NCI-H2107 treated with DMSO at 0.1 percent for 48 hours (cell line): ENCODE measurements around the gene CALY.

Experiments used
- DNase-seq: peaks from one replicate; lab custom pipeline; 2025; ENCODE audit not compliant: unreplicated experiment; lab: John Stamatoyannopoulos, UW

CALY gene

DNA sequence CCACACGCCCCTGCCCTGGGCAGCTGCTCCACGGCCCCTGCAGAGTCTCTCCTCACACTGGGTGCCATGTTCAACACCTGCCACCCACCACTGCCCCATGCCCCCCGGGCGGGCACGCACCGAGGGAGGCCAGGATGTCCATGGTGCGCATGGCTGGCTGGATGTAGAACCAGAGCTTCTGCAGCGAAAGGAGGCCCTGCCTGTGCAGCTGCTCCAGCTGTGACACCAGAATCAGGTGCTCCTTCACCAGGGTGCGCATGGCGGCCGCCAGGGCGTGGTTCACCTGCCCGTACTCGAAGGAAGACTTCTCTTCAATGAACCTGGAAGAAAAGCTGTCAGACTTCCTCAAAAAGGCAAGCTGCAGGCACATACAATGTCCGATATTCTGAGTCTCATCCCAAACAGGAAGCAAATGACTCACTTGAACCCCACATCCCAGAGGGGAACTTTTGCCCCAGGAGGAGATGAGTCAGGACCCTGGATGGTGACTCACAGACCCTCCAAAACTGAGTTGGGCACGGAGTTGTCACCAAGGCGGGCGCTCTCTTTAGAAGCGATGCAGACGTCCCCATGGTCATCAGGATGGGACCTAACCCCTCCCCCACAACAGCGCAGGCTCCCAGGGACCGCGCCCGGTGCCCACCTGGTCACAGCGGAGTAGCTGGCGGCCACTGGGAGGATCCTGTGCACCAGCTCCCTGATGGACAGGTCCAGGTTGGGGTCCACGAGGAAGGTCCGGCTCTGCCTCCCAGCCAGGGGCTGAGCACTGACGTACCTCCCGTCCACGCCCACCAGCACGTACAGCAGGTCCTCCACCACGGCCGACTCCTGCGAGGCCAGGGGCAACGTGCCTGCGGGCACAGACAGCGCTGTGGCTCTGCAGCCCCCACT, 43.5 kb downstream of the CALY start:
- no peak for DNase-seq

DNA sequence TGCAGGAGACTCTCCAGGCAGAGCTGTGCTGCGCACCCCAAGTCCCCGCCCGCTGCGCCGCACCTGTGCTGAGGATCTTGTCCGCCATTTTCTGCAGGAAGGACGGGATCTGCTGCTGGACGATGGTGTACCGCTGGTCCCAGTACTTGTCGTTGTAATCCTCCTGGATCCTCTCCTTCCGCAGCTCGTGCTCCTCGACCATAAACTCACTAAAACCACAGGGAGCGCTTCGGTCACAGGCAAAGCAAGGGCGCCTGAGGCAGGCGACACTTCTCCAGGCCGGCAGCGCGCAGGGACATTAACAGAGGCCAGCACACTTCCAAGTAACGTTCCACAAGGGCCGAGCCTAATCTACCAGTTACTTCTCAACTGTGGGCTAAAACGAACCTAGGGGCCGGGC, 46.9 kb downstream of the CALY start:
- DNase-seq: no peak

DNA sequence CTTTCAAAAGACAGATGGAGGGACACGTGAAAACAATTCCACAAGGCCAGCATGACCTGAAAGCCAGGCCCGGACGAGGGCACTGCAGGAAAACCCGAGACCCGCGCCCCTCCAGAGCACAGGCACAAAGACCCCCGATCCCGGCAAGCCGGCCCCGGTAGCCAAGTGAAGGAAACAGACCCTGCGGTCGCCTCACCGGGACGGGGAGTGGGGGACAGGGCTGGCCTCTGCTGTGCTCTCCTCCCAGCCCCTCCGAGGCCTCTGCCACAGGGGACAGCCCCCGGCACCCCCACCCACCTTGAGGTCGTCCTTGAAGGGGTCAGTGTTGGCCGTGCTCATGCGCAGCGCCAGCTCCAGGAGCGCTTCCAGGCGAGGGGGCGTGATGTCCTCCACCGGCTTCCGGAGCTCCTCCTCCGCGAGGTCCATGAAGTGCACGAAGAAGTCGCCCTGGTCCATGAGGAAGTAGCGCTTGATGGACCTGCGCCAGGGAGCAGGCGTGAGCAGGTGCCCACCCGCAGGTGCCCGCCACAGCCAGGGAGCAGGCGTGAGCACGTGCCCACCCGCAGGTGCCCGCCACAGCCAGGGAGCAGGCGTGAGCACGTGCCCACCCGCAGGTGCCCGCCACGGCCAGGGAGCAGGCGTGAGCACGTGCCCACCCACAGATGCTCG, 48.7 kb downstream of the CALY start:
- no peak for DNase-seq

DNA sequence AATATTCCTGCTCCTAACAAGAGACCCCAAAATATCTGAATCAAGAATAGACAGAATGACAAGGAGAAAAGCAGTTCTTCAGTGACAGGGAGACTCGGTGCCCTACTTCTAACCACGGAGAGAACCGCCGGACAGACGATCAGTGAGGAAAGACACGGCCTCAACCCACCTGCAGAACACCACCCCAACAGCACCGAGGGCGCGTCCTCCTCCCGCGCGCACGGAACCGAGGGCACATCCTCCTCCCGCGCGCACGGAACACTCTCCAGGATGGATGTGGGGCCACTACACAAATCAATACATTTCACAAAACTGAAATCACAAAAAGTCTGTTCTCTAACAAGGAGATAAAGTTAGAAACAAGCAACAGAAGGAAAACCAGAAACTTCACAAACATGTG, 50.3 kb downstream of the CALY start:
- no peak for DNase-seq

DNA sequence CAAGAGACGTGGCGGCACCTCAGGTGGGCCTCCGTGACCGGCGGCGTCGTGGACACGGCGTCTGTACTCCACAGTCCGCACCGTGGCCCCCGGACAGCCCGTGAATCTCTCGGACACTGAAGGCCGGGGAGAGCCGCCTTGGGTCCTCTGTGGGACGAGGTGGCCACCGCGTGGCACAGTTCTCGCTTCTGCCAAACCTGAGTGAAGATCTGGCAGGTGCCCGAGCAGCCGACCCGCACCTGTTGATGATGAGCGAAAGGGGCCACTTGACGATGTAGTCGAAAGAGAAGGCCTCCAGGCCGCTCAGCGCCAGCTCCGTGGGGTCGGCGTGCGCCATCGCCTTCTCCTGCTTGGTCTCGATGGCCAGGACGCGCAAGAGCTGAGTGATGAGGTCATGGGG, 51.5 kb downstream of the CALY start:
- DNase-seq: no peak

DNA sequence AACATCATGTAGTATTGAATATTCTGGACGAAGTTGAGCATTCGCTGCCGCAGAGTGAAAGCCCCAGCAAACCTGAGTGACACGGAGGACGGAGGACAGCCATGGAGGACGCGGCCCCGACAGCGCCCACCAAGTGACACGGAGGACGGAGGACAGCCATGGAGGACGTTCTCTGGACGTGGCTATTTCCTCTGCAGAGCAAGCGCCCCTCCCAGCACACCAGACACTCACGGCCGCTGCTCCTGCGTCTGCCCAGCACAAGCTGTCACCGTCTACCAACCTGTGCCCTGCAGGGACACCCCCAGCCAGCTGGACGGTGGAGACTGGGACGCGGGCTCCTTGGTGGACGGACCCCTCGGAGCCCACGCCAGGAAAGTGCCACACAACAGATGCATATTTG, 52.8 kb downstream of the CALY start:
- DNase-seq: no peak

DNA sequence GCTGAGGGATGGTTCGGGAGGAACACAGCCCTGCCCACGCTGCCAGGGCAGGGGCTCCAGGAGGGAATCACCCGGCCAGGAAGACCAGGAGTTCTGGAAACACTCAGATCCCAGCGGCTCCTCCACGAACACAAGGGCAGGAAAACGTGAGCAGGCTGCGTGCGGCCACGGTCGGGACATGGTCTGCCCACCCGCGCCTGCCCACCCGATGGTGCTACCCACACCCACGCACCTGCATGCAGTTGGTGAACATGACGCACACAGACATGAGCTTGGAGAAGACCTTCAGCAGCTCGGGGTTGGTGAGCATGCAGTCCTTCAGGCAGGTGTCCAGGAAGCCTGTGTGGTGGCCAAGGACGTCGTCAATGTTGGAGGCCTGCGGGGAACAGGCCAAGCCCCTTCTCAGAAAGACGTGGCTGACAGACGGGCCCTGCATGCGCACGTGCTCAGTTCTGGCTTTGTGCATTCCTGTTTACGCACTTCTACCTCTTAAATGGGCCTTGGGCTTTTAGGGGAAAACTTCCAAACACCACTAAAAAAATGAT, 53.8 kb downstream of the CALY start:
- DNase-seq: no peak

DNA sequence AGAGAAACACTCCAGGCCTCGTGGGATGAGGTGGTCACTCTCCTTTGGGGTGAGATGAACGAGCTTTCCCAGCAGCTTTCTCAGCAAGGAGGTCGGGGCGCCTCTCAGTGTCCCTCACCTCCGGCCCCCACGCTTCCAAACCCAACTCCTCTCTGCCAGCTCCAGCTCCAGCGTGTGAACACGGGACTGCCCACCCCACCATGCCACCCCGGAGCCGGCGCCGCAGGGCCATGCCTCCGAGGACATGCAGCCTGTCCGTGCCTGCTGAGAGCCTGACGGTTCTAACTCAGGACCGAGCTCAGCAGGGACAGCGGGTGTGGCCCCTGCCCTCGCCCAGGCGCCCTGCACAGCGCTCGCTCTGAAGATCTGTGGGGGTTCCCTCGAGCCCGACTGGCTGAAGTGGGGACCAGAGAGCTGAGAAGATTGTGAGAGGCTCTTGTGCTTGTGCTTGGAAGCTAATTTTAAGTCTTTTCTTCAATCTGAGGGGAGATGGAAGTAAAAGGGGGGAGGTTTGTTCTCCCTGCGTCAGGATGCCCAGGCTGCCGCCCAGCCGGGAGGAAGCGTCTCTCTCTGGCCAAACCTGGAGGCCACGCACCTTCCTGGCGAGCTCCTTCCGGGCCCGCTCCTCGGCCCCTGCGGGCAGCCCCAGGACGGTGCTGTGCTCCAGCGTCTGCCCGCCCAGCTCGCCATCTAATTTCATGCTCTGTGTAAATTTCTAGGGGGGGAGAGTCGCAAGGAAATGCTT, 54.9 kb downstream of the CALY start:
- DNase-seq: no peak

DNA sequence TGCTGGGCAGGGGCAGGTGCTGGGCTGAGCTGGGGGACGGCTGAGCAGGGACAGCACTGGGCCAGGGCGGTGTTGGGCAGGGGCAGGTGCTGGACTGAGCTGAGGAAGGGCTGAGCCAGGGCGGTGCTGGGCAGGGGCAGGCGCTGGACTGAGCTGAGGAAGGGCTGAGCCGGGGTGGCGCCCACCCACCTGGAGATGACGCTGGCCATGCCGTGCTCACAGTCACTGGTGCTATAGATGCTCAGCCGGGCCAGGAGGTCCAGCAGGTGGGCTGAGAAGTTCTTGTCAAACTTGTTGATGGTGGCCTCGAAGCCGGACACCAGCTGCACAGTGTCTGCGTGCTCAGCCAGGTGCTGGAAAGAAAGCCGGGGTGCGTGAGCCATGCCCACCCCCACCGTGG, 55.6 kb downstream of the CALY start:
- no peak for DNase-seq

DNA sequence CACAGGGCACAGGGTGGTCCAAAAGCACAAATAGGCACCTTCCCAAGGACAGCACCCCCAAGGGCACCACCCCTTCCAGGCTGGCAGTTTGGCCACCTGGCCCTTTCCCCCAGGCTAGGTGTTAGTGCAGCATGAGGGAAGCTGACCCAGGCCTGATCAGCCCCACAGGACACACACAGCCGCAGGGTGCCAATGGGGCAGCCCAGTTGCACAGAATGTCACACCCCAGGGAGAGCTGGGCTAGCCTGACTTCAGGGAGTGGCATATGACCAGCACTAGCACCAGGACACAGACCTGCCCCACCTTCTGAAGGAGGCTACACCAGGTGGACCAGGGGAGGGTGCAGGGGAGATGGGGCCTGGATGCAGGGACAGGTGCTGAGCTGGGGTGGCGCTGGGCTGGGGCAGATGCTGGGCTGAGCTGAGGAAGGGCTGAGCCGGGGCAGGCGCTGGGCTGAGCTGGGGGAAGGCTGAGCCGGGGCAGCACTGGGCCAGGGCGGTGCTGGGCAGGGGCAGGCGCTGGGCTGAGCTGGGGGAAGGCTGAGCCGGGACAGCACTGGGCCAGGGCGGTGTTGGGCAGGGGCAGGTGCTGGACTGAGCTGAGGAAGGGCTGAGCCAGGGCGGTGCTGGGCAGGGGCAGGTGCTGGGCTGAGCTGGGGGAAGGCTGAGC, 56.2 kb downstream of the CALY start:
- DNase-seq: no peak

DNA sequence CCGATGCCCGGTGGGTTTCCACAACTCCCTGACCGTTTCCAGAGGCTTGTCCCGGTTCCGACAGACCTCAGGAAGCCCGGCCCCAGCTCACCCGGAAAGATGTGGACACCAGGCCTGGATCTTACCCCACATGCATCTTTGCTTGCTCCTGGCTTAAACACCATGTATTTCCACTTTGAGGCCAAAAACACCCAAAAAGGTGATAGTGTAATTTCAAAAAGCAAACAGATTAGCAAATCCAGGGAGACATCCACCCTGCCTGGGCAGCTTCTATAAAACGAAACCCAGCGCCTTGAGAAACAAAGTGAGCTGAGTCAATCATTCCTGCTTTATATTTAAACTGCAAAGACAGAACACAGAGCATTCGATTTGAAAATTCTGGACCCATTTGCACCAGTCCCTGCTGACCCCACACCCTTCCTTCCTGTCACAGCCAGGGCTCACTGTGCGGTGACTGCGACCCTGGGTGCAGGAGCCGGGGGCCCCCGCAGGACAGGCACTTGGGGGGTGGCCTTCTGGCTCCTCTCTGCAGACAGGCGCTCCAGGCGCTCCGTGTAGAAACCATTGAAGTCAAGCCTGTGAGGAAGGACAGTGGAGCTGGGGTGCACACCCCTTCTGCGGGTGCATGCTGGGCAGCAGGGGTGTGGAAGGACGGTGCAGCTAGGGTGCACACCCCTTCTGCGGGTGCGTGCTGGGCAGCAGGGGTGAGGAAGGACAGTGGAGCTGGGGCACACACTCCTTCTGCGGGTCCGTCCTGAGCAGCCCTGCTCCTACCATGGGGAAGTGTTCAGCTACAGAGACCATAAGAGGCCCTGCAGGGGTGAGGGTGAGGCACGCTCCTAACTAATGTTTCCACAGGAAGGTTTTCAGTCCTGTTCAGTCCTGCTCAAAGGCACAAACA, 57.1 kb downstream of the CALY start:
- no peak for DNase-seq

DNA sequence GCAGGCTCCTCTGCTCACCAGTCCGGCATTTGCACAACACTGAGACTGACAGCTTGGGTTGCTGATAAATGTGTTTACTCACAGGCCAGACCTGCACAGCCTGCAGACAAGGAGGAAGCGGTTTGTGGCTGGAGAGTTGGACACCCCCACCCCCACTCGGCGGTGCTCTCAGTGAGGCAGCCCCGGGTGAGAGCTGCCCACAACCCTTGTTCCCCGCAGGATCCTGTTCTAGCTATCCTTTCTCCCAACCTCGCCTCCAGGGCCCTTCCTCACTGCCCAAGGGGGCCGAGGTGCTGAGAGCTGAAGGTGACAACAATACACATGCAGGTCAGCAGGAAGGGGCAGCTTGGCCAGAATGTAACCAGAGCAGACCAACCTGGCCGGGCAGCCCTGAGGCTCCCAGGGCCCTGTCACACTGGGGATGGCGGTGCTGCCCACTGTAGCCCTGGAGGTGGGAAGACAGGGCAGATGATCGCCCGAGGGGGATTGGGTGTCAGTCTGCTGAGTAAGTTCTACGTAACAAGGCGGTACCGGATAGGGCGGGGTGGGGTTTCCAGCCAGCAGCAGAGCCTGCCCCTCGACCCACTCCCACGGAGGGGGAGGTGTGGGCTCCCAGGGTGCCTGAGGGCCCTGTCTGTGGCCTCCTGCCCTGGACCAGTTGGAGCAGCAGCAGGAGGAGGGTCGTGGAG, 58.0 kb downstream of the CALY start:
- DNase-seq: no peak

DNA sequence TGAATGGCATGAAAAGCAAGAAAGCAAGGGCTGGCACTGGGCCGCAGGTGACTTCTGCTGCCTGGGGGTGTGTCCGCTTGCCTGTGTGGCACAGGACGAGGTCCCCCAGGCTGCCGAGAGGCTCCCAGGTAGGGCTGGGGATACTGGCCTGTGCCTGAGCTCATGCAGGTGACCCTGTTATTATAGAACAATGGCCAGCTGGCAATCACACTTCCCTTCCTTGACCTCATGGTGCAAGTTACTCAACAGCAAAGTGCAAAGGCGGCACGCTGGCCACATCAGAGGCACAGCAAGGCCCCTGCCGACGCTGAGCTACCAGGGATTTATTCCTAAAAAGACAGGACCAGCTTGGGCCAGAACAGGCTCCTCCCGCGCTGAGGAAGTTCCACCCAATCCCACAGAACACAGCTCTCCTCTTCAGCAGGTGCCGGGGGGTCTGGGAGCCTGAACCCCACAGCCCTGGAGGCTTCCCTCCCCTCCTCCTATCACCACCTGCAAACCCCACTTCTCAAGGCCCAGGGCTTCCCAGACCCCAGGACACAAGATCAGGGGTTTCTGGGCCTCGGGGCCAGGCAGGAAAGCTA, 58.6 kb downstream of the CALY start:
- no peak for DNase-seq

DNA sequence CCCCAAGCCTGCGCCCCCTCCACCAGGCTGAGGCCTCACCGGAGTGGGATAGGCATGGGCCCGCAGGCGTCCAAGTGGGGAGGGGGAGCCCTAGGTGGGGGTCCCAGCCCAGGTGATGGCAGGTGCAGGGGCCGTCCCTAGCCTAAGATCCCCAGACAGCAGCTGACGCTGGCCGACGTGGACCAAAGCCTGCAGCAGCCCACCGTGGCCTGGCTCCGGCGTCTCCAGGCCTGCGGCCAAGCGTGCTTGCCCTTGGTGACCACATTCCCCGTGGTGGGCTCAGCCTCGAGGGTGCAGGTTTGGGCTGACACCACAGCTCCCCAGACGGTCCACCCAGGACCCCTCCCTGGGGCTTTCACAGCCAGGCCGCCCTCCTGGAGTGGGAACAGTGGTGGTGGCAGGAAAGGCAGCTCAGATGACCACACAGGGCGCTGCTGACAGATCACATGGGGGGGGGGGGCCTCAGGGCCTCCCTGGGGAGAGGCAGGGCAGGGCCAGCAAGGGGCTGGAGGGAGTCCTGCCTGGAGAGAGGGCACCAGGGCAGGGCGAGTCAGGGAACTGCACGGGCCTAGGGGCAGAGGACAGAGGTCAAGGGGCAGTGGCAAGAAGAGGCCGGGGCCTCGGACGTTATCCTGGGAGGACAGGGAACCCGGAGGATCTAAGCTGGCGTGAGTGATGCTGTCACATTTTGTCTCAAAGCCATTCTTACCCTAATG, 59.3 kb downstream of the CALY start:
- DNase-seq: no peak

DNA sequence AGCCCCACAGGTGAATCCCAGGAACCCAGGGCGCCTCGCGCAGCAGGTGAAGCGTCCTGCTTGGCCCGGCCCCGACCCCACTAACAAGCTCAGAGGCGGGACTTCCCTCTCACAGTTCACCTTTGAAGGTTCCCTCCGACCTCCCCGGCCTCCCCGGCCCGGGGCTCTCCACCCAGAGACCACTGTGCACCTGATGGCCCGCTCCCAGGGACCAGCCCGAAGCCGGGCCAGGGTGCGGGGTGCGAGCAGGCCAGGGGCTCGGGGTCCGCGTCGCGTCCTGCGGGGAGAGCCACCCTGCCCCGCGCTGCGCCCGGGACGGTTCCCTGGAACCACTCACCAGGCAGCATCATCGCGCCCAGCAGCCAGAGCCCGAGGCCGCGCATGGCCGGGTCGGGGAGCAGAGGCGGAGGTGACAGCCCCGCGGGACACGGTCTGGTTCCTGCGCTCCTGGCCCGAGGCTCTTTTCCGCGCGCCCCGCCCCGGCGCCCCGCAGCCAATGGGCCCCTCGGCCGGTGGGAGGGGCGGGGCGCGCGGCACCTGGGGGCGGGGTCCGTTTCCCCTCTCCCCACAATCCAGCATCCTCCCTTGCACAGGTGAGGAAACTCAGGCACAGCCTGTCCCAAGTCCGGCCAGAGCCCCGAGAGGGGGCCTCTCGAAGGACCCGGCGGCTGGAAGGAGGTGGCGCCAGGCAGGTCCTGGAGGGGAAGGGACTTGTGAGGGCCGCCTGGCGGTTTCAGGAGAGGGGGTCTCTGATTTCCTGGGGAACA, 60.1 kb downstream of the CALY start, which contains the start of gene ADAM8:
Gene ADAM8 (minus strand): TSS at position 434 of the 767 bp plus-strand sequence. CDS start 51 bp downstream, at position 383.
- DNase-seq: no peak

DNA sequence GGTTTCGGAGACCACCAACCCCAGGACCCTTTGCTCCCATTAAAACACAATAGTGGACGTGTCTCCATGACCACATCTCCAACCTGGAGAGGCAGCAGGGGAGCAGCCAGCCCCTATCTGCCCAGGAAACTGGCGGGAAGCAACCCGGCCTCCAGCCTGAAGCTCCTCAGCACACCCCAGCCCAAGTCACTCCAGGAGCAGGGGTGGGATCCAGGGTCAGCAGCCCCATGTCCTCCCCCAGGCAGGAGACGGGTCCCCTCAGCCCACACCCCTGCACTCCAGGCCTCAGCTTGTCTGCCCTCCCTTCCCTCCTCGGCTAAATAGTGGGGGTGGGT, 60.6 kb downstream of the CALY start:
- DNase-seq: no peak

DNA sequence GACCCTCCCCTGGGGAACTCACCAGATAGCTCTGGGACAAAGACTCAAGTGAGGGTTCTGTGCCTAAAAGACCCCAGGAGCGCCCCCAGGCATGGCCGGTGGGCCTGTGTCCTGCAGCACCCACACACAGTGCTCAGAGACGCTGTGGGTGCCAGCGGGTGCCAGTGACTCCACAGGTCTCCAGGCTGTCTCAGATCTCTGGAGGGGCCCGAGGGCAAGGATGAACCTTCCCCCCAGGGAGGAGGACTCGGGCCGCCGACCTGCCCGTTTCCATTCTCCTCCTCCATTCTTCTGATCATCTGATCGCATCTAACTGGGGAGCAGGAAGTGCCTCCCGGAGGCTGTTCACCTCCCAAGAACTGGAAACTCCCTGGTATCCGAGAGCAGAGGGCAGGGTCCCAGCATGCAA, 61.0 kb downstream of the CALY start:
- DNase-seq: no peak
